WTC11 (cell line): ENCODE data around the gene MYL3. TPM values are rescaled to one million over a fixed set of nuclear protein-coding genes. Genes with fewer than 3 reads are reported as not detected.

ENCODE experiments used
- ATAC-seq: fragments of 200-7000 bp; cut with Tn5 transposase; 2 replicates; pipeline ENCODE4 v1.10.0; 2021; ENCODE audit warnings: mild to moderate bottlenecking, moderate library complexity
- CTCF ChIA-PET: fragments of 300-600 bp; sonication (Branson Sonifier 250); formaldehyde crosslinking; loops from one replicate; lab custom pipeline; 2021; ENCODE audit warnings: antibody characterized with exemption; lab: Charles Lee
- POLR2A ChIA-PET: fragments of 350-600 bp; sonication (Branson Sonifier 250); formaldehyde crosslinking; loops from one replicate; lab custom pipeline; 2021; ENCODE audit warnings: antibody characterized with exemption; lab: Charles Lee
- DNase-seq: peaks from one replicate; pipeline ENCODE4 v3.0.0; 2021; ENCODE audit warnings: low spot score
- H3K27ac Mint-ChIP-seq: 2 replicates; pipeline ENCODE4 v1.8.0; 2021; ENCODE audit warnings: mixed read lengths
- H3K27me3 Mint-ChIP-seq: 2 replicates; pipeline ENCODE4 v1.8.0; 2021; ENCODE audit warnings: low read depth, mild to moderate bottlenecking, moderate library complexity, mixed read lengths
- H3K36me3 Mint-ChIP-seq: 2 replicates; pipeline ENCODE4 v1.8.0; 2021; ENCODE audit warnings: mixed read lengths
- H3K4me1 Mint-ChIP-seq: 2 replicates; pipeline ENCODE4 v1.8.0; 2022; ENCODE audit warnings: mixed read lengths
- H3K4me3 Mint-ChIP-seq: 2 replicates; pipeline ENCODE4 v1.8.0; 2021; ENCODE audit warnings: mild to moderate bottlenecking, moderate library complexity, mixed read lengths
- H3K9me3 Mint-ChIP-seq: 2 replicates; pipeline ENCODE4 v1.8.0; 2021; ENCODE audit warnings: mixed read lengths
- AR ChIP-seq: fragments of 250-450 bp; sonication (Bioruptor Pico); IDR thresholded peaks from 2 replicates; pipeline ENCODE4 v1.9.0; 2021; ENCODE audit warnings: mild to moderate bottlenecking
- E2F1 ChIP-seq: sonication (generic); formaldehyde crosslinking; IDR thresholded peaks from 2 replicates; pipeline ENCODE4 v1.8.0; 2022; ENCODE audit warnings: mild to moderate bottlenecking, missing genetic modification reagents
- ELF4 ChIP-seq: sonication (generic); formaldehyde crosslinking; IDR thresholded peaks from 2 replicates; pipeline ENCODE4 v1.8.1; 2022; ENCODE audit warnings: low read depth, mild to moderate bottlenecking, moderate library complexity, missing genetic modification reagents
- EMX1 ChIP-seq: fragments of 250-450 bp; sonication (Bioruptor Pico); IDR thresholded peaks from 2 replicates; pipeline ENCODE4 v1.8.0; 2021; ENCODE audit warnings: mild to moderate bottlenecking
- FOXJ3 ChIP-seq: sonication (generic); formaldehyde crosslinking; IDR thresholded peaks from 2 replicates; pipeline ENCODE4 v1.9.0; 2021; ENCODE audit warnings: missing genetic modification reagents, mild to moderate bottlenecking, borderline replicate concordance
- FOXP1 ChIP-seq: sonication (generic); formaldehyde crosslinking; IDR thresholded peaks from 2 replicates; pipeline ENCODE4 v1.8.0; 2022; ENCODE audit warnings: missing genetic modification reagents, mild to moderate bottlenecking, moderate library complexity, borderline replicate concordance
- GABPB1 ChIP-seq: sonication (generic); formaldehyde crosslinking; IDR thresholded peaks from 2 replicates; pipeline ENCODE4 v1.8.1; 2023; ENCODE audit warnings: mild to moderate bottlenecking, missing genetic modification reagents
- JAZF1 ChIP-seq: fragments of 250-450 bp; sonication (Bioruptor Pico); IDR thresholded peaks from 2 replicates; pipeline ENCODE4 v1.9.0; 2021; ENCODE audit warnings: moderate library complexity, mild to moderate bottlenecking, inconsistent platforms
- JUN ChIP-seq: sonication (generic); formaldehyde crosslinking; IDR thresholded peaks from 2 replicates; pipeline ENCODE4 v1.8.0; 2023; ENCODE audit warnings: mild to moderate bottlenecking, missing genetic modification reagents
- KAT7 ChIP-seq: sonication (generic); formaldehyde crosslinking; IDR thresholded peaks from 2 replicates; pipeline ENCODE4 v1.8.1; 2023; ENCODE audit warnings: missing genetic modification reagents, mild to moderate bottlenecking, borderline replicate concordance
- MXD4 ChIP-seq: fragments of 250-450 bp; sonication (Bioruptor Pico); IDR thresholded peaks from 2 replicates; pipeline ENCODE4 v1.8.0; 2021; ENCODE audit warnings: mild to moderate bottlenecking, moderate library complexity, borderline replicate concordance
- NFE2L1 ChIP-seq: sonication (generic); formaldehyde crosslinking; IDR thresholded peaks from 2 replicates; pipeline ENCODE4 v1.8.1; 2023; ENCODE audit warnings: missing genetic modification reagents
- OVOL2 ChIP-seq: fragments of 250-450 bp; sonication (Bioruptor Pico); IDR thresholded peaks from 2 replicates; pipeline ENCODE4 v1.9.0; 2021; ENCODE audit warnings: mild to moderate bottlenecking, borderline replicate concordance
- TCF7 ChIP-seq: sonication (generic); formaldehyde crosslinking; IDR thresholded peaks from 2 replicates; pipeline ENCODE4 v1.8.0; 2022; ENCODE audit warnings: mild to moderate bottlenecking, low read depth, missing genetic modification reagents, moderate library complexity
- ZBTB21 ChIP-seq: sonication (generic); formaldehyde crosslinking; IDR thresholded peaks from 2 replicates; pipeline ENCODE4 v1.8.1; 2023; ENCODE audit warnings: mild to moderate bottlenecking, missing genetic modification reagents, borderline replicate concordance
- ZNF232 ChIP-seq: sonication (generic); formaldehyde crosslinking; IDR thresholded peaks from 2 replicates; pipeline ENCODE4 v1.8.0; 2022; ENCODE audit warnings: mild to moderate bottlenecking, missing genetic modification reagents
- total RNA-seq: library from RNA; stranded (reverse); gene quantifications from 3 replicates; pipeline ENCODE4 v1.2.3, GENCODE V29; 2021
- TF ChIP-seq, protein P1 (sequence below): sonication (generic); formaldehyde crosslinking; IDR thresholded peaks from 2 replicates; pipeline ENCODE4 v1.8.0; 2022; ENCODE audit warnings: mild to moderate bottlenecking, missing genetic modification reagents
- TF ChIP-seq, protein P2 (sequence below): sonication (generic); formaldehyde crosslinking; IDR thresholded peaks from 2 replicates; pipeline ENCODE4 v1.8.0; 2022; ENCODE audit warnings: mild to moderate bottlenecking, missing genetic modification reagents
- TF ChIP-seq, protein P3 (sequence below): fragments of 250-450 bp; sonication (Bioruptor Pico); IDR thresholded peaks from 2 replicates; pipeline ENCODE4 v1.9.0; 2021; ENCODE audit warnings: moderate library complexity, mild to moderate bottlenecking, inconsistent platforms, borderline replicate concordance
- TF ChIP-seq, protein P4 (sequence below): sonication (generic); formaldehyde crosslinking; conservative IDR thresholded peaks from 2 replicates; pipeline ENCODE4 v1.8.1; 2022; ENCODE audit warnings: mild to moderate bottlenecking, missing genetic modification reagents

MYL3 gene
- total RNA-seq, 1 experiment from 2014 or later = 0.31 TPM

DNA sequence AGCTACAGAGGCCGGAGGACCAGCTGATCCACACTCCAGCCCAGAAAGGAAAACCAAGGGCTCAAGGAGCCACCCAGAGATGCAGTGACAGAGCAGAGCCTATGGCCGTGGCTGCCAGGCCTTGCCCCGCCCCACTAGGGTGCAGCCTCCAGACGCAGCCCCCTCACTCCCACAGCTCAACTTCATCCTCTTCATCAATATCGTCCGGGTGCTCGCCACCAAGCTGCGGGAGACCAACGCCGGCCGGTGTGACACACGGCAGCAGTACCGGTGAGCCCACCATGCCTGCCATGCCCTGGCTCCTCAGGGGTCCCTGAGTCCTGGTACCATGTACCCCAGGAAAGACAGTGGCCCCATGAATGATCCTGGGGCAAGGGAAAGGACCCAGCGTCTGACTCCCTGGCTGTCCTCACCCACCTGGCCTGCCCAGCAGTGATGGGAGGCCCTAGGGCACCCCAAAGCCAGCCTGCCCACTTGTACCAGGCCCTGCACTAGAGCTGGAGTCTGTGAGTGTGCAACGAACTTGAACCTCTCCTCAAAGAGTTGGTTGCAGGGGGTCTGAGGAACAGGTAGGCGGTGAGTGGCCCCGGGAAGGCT, 38.4 kb upstream of the MYL3 start (continued):
- TF ChIP-seq, protein P1, sequence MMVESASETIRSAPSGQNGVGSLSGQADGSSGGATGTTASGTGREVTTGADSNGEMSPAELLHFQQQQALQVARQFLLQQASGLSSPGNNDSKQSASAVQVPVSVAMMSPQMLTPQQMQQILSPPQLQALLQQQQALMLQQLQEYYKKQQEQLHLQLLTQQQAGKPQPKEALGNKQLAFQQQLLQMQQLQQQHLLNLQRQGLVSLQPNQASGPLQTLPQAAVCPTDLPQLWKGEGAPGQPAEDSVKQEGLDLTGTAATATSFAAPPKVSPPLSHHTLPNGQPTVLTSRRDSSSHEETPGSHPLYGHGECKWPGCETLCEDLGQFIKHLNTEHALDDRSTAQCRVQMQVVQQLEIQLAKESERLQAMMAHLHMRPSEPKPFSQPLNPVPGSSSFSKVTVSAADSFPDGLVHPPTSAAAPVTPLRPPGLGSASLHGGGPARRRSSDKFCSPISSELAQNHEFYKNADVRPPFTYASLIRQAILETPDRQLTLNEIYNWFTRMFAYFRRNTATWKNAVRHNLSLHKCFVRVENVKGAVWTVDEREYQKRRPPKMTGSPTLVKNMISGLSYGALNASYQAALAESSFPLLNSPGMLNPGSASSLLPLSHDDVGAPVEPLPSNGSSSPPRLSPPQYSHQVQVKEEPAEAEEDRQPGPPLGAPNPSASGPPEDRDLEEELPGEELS (CRISPR knock-in tag) = no peak
- TF ChIP-seq ZBTB21 (no peak), OVOL2 (CRISPR knock-in tag) (no peak), JUN (no peak), EMX1 (CRISPR knock-in tag) (no peak), AR (CRISPR knock-in tag) (no peak), TCF7 (no peak)
- TF ChIP-seq, protein P2, sequence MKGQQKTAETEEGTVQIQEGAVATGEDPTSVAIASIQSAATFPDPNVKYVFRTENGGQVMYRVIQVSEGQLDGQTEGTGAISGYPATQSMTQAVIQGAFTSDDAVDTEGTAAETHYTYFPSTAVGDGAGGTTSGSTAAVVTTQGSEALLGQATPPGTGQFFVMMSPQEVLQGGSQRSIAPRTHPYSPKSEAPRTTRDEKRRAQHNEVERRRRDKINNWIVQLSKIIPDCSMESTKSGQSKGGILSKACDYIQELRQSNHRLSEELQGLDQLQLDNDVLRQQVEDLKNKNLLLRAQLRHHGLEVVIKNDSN (CRISPR knock-in tag) = no peak
- TF ChIP-seq, protein P3, sequence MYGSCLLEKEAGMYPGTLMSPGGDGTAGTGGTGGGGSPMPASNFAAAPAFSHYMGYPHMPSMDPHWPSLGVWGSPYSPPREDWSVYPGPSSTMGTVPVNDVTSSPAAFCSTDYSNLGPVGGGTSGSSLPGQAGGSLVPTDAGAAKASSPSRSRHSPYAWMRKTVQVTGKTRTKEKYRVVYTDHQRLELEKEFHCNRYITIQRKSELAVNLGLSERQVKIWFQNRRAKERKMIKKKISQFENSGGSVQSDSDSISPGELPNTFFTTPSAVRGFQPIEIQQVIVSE (CRISPR knock-in tag) = no peak

GRCh38 chr3:46901061-46901460, 37.8 kb upstream of the MYL3 start:
- no peaks in the 10 kb centered on the region for H3K36me3 Mint-ChIP-seq
- H3K4me3 Mint-ChIP-seq = no peak overlapping the region
- ATAC-seq (no peak), DNase-seq (no peak)
- H3K27ac Mint-ChIP-seq = no peak overlapping the region
- no peaks in the 10 kb centered on the region; the same call in 1 of the 2 replicates for H3K4me1 Mint-ChIP-seq
- POLR2A ChIA-PET = no interaction called here
- TF ChIP-seq NFE2L1 (CRISPR knock-in tag) (no peak), JAZF1 (CRISPR knock-in tag) (no peak), MXD4 (CRISPR knock-in tag) (no peak)
- H3K9me3 Mint-ChIP-seq = no peaks in the 10 kb centered on the region
- CTCF ChIA-PET = interaction anchor here (0.8 to 1.5 kb wide), 4 partner anchors 9 to 237 kb away, joined by 4 read pairs; partner anchors contain the start of gene PRSS50
- peaks cover 22% of the 10 kb centered on the region for H3K27me3 Mint-ChIP-seq

- no peaks in the 10 kb centered on the region for H3K9me3 Mint-ChIP-seq
These were observed 37.1 kb upstream of the MYL3 start for GRCh38 chr3:46900356-46900755.

More at GRCh38 chr3:46900356-46900755, 37.1 kb upstream of the MYL3 start:
- TF ChIP-seq ELF4 (CRISPR knock-in tag) (no peak), ZNF232 (CRISPR knock-in tag) (no peak), GABPB1 (no peak), KAT7 (CRISPR knock-in tag) (no peak), FOXP1 (CRISPR knock-in tag) (no peak), E2F1 (CRISPR knock-in tag) (no peak), FOXJ3 (CRISPR knock-in tag) (no peak), NFE2L1 (CRISPR knock-in tag) (no peak), TCF7 (no peak)
- TF ChIP-seq, protein P4, sequence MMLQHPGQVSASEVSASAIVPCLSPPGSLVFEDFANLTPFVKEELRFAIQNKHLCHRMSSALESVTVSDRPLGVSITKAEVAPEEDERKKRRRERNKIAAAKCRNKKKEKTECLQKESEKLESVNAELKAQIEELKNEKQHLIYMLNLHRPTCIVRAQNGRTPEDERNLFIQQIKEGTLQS = no peak
- no peak overlapping the region for H3K4me3 Mint-ChIP-seq
- no peaks in the 10 kb centered on the region for H3K36me3 Mint-ChIP-seq
- H3K27ac Mint-ChIP-seq = no peak overlapping the region
- ChIA-PET POLR2A (no interaction called here), CTCF (interaction anchor here (0.8 to 2.9 kb wide), 7 partner anchors 9 to 236 kb away, joined by 3 to 41 read pairs (median 4); partner anchors contain the start of gene PRSS50)
- H3K4me1 Mint-ChIP-seq = no peaks in the 10 kb centered on the region; the same call in 1 of the 2 replicates
- no peak for ATAC-seq
- H3K27me3 Mint-ChIP-seq = peaks cover 24% of the 10 kb centered on the region
- no peak for DNase-seq
